Astrocyte (in vitro differentiated cells and primary cell): ENCODE measurements around the gene ZNF609. TPM values are rescaled to one million over a fixed set of nuclear protein-coding genes. Genes with fewer than 3 reads are reported as not detected.

Experiments
- DNase-seq: peaks from one replicate; pipeline ENCODE4 v3.0.0-alpha.2; 2010; ENCODE audit warnings: low read depth
- FAIRE-seq: peaks from 2 replicates; lab custom pipeline; 2011; peaks lifted over from hg19 to GRCh38; lab: Jason Lieb, UNC
- H2AFZ ChIP-seq: 2 replicates; pipeline ENCODE4 v1.6.0; 2012; ENCODE audit warnings: low read depth, low read length, inconsistent platforms
- H3K27ac ChIP-seq: 2 replicates; pipeline ENCODE4 v1.5.1; 2011; ENCODE audit warnings: low read depth, low read length, inconsistent platforms
- H3K27me3 ChIP-seq: 2 replicates; pipeline ENCODE4 v1.6.0; 2011; ENCODE audit warnings: low read length, inconsistent platforms; ENCODE audit not compliant: insufficient read depth
- H3K36me3 ChIP-seq: 2 replicates; pipeline ENCODE4 v1.5.1; 2011; ENCODE audit warnings: low read length, inconsistent platforms; ENCODE audit not compliant: insufficient read depth
- H3K4me1 ChIP-seq: 2 replicates; pipeline ENCODE4 v1.5.1; 2011; ENCODE audit warnings: low read length, inconsistent platforms; ENCODE audit not compliant: insufficient read depth
- H3K4me2 ChIP-seq: 2 replicates; pipeline ENCODE4 v1.6.0; 2012; ENCODE audit warnings: low read length, inconsistent platforms
- H3K4me3 ChIP-seq: 2 replicates; pipeline ENCODE4 v1.5.1; 2011; ENCODE audit warnings: low read depth, mild to moderate bottlenecking, low read length, inconsistent platforms; ENCODE audit not compliant: insufficient read depth
- H3K79me2 ChIP-seq: 2 replicates; pipeline ENCODE4 v1.6.0; 2012; ENCODE audit warnings: mild to moderate bottlenecking, low read length, inconsistent platforms; ENCODE audit not compliant: insufficient read depth
- H3K9ac ChIP-seq: 2 replicates; pipeline ENCODE4 v1.6.0; 2012; ENCODE audit warnings: mild to moderate bottlenecking, low read length, inconsistent platforms
- H3K9me3 ChIP-seq: 2 replicates; pipeline ENCODE4 v1.5.1; 2012; ENCODE audit warnings: low read depth, mild to moderate bottlenecking, low read length, inconsistent platforms; ENCODE audit not compliant: insufficient read depth
- H4K20me1 ChIP-seq: 2 replicates; pipeline ENCODE4 v1.6.0; 2012; ENCODE audit warnings: low read length, inconsistent platforms; ENCODE audit not compliant: insufficient read depth
- H3K27ac Mint-ChIP-seq: one replicate; pipeline ENCODE4 v1.8.0; 2021; ENCODE audit warnings: mild to moderate bottlenecking, mixed read lengths; ENCODE audit not compliant: unreplicated experiment
- H3K27me3 Mint-ChIP-seq: one replicate; pipeline ENCODE4 v1.8.0; 2021; ENCODE audit warnings: low read depth, mixed read lengths; ENCODE audit not compliant: unreplicated experiment
- H3K36me3 Mint-ChIP-seq: one replicate; pipeline ENCODE4 v1.8.0; 2021; ENCODE audit warnings: low read depth, mixed read lengths; ENCODE audit not compliant: unreplicated experiment
- H3K4me1 Mint-ChIP-seq: one replicate; pipeline ENCODE4 v1.8.0; 2021; ENCODE audit warnings: low read depth, mixed read lengths; ENCODE audit not compliant: unreplicated experiment
- H3K4me3 Mint-ChIP-seq: one replicate; pipeline ENCODE4 v1.8.0; 2021; ENCODE audit warnings: mild to moderate bottlenecking, moderate library complexity, mixed read lengths; ENCODE audit not compliant: unreplicated experiment
- H3K9me3 Mint-ChIP-seq: one replicate; pipeline ENCODE4 v1.8.0; 2021; ENCODE audit warnings: mild to moderate bottlenecking, mixed read lengths; ENCODE audit not compliant: unreplicated experiment
- CTCF ChIP-seq: IDR thresholded peaks from 2 replicates; pipeline ENCODE4 v1.5.1; 2011; ENCODE audit warnings: low read depth, mild to moderate bottlenecking, inconsistent platforms, low read length, moderate library complexity; ENCODE audit not compliant: insufficient read depth
- EZH2 ChIP-seq: IDR thresholded peaks from 2 replicates; pipeline ENCODE4 v1.6.1; 2012; ENCODE audit warnings: mild to moderate bottlenecking, low read length, inconsistent platforms; ENCODE audit not compliant: insufficient read depth
- total RNA-seq: library from RNA; stranded (reverse); gene quantifications from 2 replicates; pipeline ENCODE4 v1.2.1, GENCODE V29; 2021

ZNF609 gene
- total RNA-seq, 1 donor from 2014 or later = 38.5 TPM

- Histone ChIP-seq H3K9me3 (no peaks in the 10 kb centered on the region), H3K4me3 (no peak overlapping the region), H3K27me3 (no peaks in the 10 kb centered on the region), H3K9ac (no peak overlapping the region), H3K4me1 (peaks cover 19% of the 10 kb centered on the region), H3K4me2 (no peak overlapping the region), H2AFZ (no peak overlapping the region), H3K36me3 (no peaks in the 10 kb centered on the region), H4K20me1 (peaks cover 79% of the 10 kb centered on the region), H3K27ac (no peak overlapping the region), H3K79me2 (peaks cover 83% of the 10 kb centered on the region)
- no peaks in the 10 kb centered on the region for H3K9me3 Mint-ChIP-seq
- no peak for TF ChIP-seq EZH2
- no peak for TF ChIP-seq CTCF
- FAIRE-seq (no peak), DNase-seq (no peak)
- no peak overlapping the region for H3K27ac Mint-ChIP-seq
- H3K4me1 Mint-ChIP-seq = peaks cover 25% of the 10 kb centered on the region
- H3K36me3 Mint-ChIP-seq = peaks cover 9% of the 10 kb centered on the region
- no peaks in the 10 kb centered on the region for H3K27me3 Mint-ChIP-seq
- no peak overlapping the region for H3K4me3 Mint-ChIP-seq
Measured at GRCh38 chr15:64530918-64531317, 70.5 kb downstream of the ZNF609 start.

DNA sequence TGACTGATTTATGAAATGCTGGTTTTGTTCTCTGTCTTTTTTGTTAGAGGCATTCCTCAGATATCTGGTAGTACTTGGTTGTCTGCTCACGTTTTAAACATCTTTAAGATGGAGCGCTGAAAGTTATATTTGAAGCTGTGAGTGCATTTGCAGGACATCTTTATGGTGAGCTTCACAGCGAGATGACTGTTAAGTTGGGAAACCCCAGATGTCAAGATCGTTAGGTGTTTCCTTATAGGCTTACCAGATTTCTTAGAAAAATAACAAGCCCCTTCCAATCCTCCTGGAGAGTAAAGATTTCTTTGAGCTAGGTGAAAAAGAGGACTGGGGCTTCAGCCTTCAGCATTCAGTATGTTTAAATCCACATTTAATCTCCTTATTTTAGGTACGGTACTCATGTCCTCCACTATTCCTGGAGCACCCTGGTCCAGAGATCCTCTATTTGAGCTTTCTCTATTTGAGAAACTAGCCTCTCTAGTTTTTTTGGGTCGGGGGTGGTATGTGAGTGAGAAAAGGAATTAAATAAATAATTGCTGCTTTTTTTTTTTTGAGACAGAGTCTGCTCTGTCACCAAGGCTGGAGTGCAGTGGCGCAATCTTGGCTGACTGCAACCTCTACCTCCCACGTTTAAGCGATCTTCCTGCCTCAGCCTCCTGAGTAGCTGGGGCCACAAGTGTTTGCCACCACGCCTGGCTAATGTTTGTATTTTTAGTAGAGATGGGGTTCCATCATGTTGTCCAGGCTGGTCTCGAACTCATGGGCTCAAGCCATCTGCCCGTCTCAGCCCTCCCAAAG lies 72.3 kb downstream of the ZNF609 start:
- no peak overlapping the region for H3K27ac ChIP-seq
- H3K9ac ChIP-seq = no peak overlapping the region
- DNase-seq (no peak), FAIRE-seq (no peak)
- H3K9me3 ChIP-seq = no peaks in the 10 kb centered on the region
- peaks cover 65% of the 10 kb centered on the region for H4K20me1 ChIP-seq
- no peak overlapping the region for H3K27ac Mint-ChIP-seq
- peaks cover 79% of the 10 kb centered on the region for H3K79me2 ChIP-seq
- H3K4me1 Mint-ChIP-seq = peaks cover 17% of the 10 kb centered on the region
- H3K4me2 ChIP-seq = no peak overlapping the region
- H3K27me3 ChIP-seq = no peaks in the 10 kb centered on the region
- H3K4me3 ChIP-seq = no peak overlapping the region
- no peak overlapping the region for H3K4me3 Mint-ChIP-seq
- H3K36me3 ChIP-seq = no peaks in the 10 kb centered on the region
- H3K36me3 Mint-ChIP-seq = peaks cover 9% of the 10 kb centered on the region
- TF ChIP-seq CTCF (no peak), EZH2 (no peak)
- no peak overlapping the region for H2AFZ ChIP-seq
- H3K4me1 ChIP-seq = peaks cover 16% of the 10 kb centered on the region
- no peaks in the 10 kb centered on the region for H3K9me3 Mint-ChIP-seq
- no peaks in the 10 kb centered on the region for H3K27me3 Mint-ChIP-seq
